Measurements from ENCODE around the gene BUB3. TPM values are rescaled to one million over a fixed set of nuclear protein-coding genes. Genes with fewer than 3 reads are reported as not detected.

BUB3 gene
- polyA plus RNA-seq, 10 donors, result 47.3 to 78.5 (median 61.4) TPM

GRCh38 chr10:123194056-123194455, 39.9 kb downstream of the BUB3 start:
- no peak for DNase-seq

GRCh38 chr10:123200531-123200930, 46.3 kb downstream of the BUB3 start:
- no peak for DNase-seq

GRCh38 chr10:123202506-123202905, 48.3 kb downstream of the BUB3 start:
- DNase-seq, result no peak

GRCh38 chr10:123203393-123204126, 49.4 kb downstream of the BUB3 start:
- no peak for DNase-seq

GRCh38 chr10:123204127-123204461, 49.9 kb downstream of the BUB3 start:
- DNase-seq, result no peak

GRCh38 chr10:123205041-123205440, 50.8 kb downstream of the BUB3 start:
- DNase-seq, result no peak

- DNase-seq, result no peak
Observed at GRCh38 chr10:123212063-123212462, 57.9 kb downstream of the BUB3 start.

- DNase-seq, result no peak
Observed at GRCh38 chr10:123212640-123213039, 58.4 kb downstream of the BUB3 start.

GRCh38 chr10:123213192-123213591, 59.0 kb downstream of the BUB3 start:
- no peak for DNase-seq

Other genes starting within 250 kb of the BUB3 start
- not detected for gene FAM24A, start 243.8 kb upstream of the BUB3 start, polyA plus RNA-seq (ENCODE audit: insufficient read length in 10 of 10)
- gene C10orf88, start 200.2 kb upstream of the BUB3 start, polyA plus RNA-seq (ENCODE audit: insufficient read length in 10 of 10), result 10 to 100 TPM in 8 of 10 donors, 1 to 10 TPM in 2; 9.0 to 16.4 (median 13.3) TPM
- 1 to 10 TPM; 3.4 to 7.2 (median 4.5) TPM for gene PSTK, start 174.0 kb upstream of the BUB3 start, polyA plus RNA-seq (ENCODE audit: insufficient read length in 10 of 10)
- 10 to 100 TPM; 11.4 to 20.5 (median 16.0) TPM for gene IKZF5, start 145.6 kb upstream of the BUB3 start, polyA plus RNA-seq (ENCODE audit: insufficient read length in 10 of 10)
- gene ACADSB, start 145.4 kb upstream of the BUB3 start, polyA plus RNA-seq (ENCODE audit: insufficient read length in 10 of 10), result 10 to 100 TPM in 6 of 10 donors, 1 to 10 TPM in 4; 8.2 to 15.7 (median 11.0) TPM
- not detected for gene HMX3, start 18.4 kb upstream of the BUB3 start, polyA plus RNA-seq (ENCODE audit: insufficient read length in 10 of 10)
- not detected for gene HMX2, start 6.3 kb upstream of the BUB3 start, polyA plus RNA-seq (ENCODE audit: insufficient read length in 10 of 10)